Measurements from ENCODE around the gene ADARB2.

GRCh38 chr10:1335642-1336041 lies 401.7 kb downstream of the ADARB2 start:
- TF ChIP-seq CTCF (IDR thresholded peaks at IDR 0.05) (no peak), POLR2A (IDR thresholded peaks at IDR 0.05) (no peak), POLR2AphosphoS5 (IDR thresholded peaks at IDR 0.05) (no peak)
